DMS114 treated with DMSO at 0.1 percent for 48 hours (cell line): Measurements from ENCODE around the gene RNF39.
A peak's percentile ranks its signal among the peaks of the same experiment; 100 is the strongest.
"Not testable (repeated sequence)": the region's sequence is repeated elsewhere in the genome, so short reads cannot be mapped to it uniquely, and the experiment has no call there.

Source experiments
- DNase-seq: peaks from one replicate; lab custom pipeline; 2025; ENCODE audit not compliant: unreplicated experiment; lab: John Stamatoyannopoulos, UW

RNF39 gene

DNA sequence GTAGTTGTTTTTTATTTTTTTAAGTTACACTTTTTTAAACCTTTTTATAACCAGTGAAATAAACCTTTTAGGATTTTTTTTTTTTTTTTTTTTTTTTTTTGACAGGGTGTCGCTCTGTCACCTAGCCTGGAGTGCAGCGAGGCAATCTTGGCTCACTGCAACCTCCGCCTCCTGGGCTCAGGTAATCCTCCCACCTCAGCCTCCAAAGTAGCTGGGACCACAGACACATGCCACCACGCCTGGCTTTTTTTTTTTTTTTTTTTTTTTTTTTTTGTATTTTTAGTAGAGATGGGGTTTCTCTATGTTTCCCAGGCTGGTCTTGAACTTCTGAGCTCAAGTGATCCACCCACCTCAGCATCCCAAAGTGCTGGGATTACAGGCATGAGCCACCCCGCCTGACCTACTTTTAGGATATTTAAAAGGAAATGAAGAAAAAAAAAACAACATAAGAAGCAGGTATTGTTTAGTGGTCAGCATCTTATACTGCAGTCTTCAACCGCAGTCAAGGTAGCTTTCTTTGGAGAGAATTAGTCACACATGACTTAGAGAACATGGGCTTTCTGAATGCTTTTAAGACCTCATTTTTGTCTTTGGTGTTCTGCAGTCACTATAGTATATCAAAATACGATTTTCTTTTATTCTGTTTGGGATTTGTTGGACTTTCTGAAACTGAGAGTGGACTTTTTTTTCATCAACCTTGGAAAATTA lies 12.9 kb downstream of the RNF39 start:
- DNase-seq: no peak

DNA sequence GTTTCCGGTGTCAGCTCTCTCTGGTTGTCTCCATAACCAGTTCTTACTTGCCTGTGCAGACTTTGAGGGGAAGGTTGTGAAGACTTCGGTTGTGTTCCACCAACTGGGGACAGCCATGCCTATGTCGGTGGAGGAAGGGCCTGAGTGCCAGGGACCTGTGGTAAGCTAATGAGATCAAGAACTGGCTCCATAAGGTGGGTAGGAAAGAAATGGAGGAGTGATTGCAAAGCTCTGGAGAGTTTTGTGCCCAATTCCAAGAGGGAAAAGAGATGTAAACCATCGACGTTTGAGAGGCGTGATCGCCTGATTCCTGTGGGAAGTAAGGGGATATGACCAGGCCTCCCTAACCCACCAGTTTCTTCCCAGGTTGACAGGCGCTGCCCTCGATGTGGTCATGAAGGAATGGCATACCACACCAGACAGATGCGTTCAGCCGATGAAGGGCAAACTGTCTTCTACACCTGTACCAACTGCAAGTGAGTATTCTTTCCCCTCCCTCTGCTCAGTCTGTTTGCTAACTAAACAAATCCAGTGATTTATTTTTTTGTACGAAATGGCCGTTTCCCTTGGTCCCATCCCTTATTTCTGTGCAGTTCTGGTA lies 13.6 kb downstream of the RNF39 start:
- DNase-seq: peak; percentile 37

DNA sequence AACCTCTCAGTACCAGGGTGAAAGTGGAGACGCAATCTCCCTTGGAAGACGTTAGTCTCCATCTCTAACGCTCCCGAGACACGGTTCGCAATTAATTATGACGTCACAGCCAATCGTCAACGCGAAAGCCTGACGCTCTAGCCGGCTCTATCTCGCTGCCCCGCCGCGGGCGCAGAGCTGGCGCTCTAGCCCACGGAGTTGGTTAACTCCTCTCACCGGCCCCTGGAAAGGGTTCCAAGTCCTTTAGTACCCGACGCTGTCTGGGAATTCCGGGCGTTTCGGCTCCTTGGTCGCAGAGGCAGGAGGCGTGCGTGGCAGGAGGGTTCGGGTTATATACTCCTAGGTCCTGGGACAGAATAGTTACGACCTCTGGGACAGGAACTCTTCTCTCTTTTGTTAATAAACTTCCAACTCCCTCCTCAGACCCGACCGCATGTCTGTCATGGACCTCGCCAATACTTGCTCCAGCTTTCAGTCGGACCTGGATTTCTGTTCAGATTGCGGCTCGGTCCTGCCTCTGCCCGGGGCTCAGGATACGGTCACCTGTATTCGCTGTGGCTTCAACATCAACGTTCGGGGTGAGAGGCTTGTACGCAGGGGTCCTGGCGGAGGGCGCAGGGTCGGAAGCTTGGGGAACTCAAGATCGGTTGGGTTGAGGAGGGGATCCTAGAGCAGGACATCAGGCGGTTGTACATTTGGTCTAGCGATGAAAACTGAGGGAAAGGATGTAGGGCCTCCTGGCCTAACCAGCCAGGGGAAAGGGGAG lies 14.3 kb downstream of the RNF39 start, which contains the start of gene POLR1H:
Gene POLR1H (plus strand): TSS at position 174 of the 766 bp plus-strand sequence. CDS start 260 bp downstream, at position 434.
- DNase-seq: peak; percentile 96

DNA sequence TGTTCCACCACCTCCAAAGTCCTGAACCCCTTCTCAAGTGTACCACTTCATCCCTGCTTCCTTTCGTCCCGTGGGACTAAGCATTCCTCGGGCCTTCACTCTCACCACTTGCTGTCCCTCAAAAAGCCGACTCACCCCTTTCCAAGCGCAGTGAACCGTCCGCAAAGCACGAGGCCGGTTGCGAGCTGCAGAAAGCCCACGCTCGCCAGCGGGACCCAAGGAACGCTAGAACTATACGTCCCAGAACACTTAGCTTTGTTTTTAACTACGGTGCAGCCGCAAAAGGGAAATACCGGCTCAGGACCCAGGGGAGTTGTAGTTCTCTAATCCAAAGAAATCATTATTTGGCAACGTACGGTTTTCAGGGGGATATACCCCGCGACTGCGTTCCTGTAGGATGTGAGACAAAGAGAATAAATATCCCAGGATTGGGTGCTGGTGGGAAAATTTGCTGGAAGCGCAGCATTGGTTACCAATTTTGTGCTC lies 14.9 kb downstream of the RNF39 start:
- DNase-seq: no peak

DNA sequence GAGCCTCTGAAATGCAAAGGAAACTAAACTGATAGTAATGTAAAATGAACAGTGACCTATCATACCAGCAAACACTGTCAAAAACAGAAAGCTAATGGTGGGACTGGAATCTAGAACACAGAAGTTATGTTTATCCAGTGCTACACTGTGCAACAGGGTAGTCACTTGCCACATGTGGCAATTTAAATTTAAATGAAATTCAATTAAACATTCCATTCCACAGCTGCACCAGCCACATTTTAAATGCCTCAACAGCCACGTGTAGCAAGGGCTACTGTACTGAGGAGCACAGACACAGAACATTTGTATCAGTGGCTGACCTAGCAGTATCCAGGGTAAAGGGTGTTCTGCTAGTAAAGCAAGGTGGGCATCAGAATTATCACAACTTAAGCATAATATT lies 20.1 kb downstream of the RNF39 start:
- no peak for DNase-seq

DNA sequence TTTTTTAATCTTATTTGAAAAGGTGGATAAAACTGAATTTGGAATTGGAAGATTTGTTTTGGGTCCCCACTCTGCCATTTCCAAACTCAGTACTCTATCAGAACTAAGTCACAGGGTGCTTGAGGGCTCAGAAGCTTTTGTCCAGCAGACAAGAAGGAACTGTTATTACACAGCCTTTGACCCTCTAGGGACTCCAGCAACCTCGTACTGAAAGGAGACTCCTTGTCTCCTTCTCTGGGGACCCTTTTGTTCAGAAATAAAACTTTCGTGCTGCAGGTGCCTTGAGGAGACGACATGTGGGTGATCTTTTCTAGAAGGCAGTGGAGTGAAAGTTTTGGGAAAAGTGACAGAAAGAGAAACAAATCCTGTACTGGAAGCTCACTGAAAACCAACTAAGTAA lies 21.9 kb downstream of the RNF39 start:
- DNase-seq: no peak

DNA sequence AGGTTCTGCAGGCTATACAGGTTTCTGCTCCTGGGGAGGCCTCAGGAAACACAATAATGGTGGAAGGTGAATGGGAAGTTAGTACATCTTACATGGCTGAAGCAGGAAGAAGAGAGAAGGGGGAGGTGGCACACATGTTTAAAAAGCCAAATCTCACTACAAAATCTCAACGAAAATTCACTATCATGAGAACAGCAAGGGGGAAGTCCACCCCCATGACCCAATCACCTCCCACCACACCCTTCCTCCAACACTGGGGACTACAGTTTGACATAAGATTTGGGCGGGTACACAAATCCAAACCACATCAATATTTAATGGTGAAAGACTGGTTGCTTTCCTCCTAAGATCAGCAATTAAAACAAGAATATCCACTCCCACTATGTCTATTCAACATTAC lies 28.3 kb downstream of the RNF39 start:
- DNase-seq: no peak

DNA sequence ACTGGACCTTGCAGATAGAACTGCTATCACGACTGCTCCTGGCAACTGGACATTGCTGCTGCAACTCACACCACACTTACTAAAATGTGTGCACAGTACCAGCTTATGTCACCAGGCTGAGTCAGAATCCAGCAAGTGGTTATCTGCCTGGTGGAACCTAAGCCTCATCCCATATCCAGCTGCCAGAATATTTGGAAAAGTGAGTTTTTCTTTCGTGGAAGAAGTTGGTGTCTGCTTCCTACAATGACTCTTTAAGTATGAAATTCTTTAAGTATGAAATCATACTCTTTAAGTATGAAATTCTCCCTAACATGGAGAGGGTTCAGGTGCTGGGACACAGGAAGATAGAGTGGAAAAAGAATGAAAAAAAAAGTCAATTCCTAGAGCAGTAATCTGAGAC lies 30.9 kb downstream of the RNF39 start:
- no peak for DNase-seq

DNA sequence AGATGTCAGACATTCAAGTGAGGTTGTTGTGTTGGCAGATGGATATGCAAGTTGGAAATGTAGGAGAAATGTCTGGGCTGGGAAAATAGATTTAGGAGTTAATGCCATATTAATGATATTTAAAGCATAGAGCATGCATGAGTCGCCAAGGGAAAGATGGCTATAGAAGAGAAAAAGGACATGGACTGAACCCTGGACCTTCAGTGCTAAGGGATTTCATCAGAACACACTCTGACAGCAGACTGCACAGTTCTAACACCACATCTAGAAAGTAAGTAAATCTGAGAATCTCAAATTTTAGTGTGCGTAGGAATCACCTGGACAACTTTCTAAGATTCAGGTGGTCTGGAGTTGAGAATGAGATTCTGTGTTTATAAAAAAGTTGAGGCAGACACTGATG lies 31.8 kb downstream of the RNF39 start:
- DNase-seq: no peak

DNA sequence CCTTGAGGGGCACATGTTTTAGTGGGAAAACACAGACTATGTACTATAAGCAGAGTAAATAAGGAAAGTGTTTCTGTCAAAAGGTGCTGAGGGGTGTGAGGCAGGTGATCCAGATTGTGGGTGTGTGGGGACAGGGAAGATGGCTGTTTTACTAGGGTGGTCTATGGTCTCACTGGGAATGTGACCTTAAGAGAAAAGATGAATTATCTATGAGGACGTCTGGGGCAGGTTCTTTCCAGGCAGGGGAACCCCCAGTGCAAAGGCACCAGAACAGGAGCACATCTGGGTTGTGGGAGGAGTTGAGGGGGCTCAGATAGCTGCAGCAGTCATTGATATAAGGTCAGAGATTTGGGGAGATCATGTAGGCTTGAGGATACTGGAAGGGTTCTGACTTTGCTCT lies 32.7 kb downstream of the RNF39 start:
- DNase-seq: no peak

DNA sequence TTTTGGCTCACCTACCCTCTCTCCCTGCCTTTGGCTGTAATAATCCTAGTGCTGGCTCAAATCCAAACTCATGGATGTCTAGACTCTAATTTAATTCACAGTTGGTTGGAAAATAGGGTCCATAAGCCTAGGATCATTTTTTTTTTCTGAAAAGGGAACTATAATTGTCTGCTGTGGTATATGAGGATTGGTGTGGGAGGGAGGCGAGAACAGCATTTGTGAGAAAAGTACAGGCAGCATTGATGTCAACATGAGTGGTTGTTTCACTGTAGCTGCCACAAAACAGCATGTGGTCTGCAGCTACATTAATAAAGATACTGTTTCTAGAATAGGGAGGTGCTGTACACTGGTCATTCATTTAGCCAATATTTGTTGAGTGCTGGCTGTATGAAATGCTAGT lies 33.1 kb downstream of the RNF39 start:
- no peak for DNase-seq

DNA sequence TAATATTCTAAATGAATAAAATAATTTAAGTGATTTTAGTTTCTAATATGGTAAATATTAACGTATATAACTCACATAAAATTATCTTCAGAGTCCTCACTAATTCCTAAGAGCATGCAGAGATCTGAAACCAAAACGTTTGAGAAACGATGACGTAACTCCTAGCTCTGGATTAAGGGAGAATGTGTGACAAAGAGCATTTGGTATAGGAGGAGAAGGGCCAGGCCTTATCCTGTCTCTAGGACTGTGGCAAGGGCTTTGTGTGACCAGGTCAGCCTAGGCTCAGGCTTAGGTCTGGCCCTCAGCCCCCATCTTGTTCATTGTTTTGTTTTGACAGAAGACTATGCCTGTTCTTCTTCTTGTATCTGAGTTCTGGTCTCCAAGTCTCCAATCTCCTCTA lies 33.7 kb downstream of the RNF39 start:
- no peak for DNase-seq

DNA sequence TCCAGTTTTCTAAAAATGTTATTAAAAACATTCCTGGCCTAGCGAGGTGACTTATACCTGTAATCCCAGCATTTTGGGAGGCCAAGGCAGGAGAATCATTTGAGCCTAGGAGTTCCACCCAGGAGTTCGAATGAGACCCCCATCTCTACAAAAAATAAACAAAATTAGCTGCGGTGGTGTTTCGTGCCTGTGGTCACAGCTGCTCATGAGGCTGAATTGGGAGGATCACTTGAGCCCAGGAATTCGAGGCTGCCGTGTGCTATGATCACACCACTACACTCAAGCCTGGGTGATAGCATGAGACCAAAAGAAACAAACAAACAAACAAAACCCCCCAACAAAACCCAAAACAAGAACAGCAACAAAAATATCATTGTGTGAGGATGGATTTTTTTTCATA lies 34.3 kb downstream of the RNF39 start:
- no peak for DNase-seq

DNA sequence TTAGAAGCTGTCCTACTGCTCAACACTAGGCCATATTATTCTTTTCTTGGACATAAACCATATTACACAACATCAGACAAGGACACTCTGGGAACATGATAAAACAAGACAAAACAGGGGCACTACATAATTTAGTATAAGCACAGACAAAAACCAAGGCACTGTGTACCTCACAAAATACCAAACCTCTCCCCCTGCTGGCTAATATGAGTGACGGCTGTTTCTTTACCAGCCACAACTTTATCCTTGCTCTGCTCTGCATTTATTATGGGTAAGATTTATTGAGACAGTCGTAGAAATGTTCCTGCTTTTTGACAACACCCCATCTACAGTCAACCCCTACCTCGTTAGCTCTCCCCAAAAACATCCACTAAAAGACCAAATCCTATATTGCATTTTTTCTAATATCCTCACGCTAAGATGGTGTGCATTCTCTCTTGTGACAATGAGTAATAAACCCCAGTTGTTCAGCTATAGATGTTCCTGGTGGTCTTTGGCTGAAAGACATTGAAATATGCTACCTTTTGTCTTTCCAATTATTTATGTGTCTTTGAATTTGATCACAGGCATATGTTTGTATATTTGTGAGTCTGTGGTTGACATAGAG lies 38.3 kb downstream of the RNF39 start:
- peak; percentile 31 for DNase-seq

DNA sequence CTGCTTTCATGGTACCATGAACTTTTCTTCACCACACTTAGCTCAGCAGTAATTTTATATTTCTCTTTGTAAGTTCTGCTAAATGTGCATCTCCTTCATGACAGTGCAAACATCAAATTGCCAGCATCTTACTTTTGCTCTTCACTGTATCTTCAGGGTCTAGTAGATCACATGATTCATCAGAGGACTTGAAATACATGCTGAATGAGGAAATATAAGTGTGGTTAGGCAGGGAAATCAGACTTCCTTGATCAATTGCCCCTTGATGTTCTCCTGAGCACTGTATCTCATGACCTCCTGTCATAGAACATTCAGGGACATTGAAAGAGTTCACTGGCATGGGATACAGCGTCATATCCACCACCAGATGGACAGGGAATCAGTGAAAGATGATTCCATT lies 39.8 kb downstream of the RNF39 start:
- DNase-seq: no peak

DNA sequence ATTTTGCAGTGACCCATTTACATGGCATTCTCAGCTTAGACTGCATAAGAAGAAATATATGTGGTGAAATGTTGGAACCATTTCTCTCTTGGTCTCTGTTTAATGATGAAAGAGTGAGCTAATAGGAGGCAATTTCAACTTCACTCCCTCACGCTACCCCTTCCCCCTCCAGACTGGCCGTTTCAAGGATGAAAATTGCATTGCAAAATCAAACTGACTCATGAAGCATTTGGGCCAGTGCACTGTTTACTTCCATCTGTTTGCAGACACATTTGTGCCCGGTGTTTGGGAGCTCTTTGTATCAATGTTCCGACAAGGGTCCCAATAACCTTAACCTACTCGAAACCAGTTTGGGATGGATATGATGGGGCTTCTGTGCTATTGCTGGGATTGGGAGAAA lies 42.1 kb downstream of the RNF39 start:
- not testable (repeated sequence) for DNase-seq

DNA sequence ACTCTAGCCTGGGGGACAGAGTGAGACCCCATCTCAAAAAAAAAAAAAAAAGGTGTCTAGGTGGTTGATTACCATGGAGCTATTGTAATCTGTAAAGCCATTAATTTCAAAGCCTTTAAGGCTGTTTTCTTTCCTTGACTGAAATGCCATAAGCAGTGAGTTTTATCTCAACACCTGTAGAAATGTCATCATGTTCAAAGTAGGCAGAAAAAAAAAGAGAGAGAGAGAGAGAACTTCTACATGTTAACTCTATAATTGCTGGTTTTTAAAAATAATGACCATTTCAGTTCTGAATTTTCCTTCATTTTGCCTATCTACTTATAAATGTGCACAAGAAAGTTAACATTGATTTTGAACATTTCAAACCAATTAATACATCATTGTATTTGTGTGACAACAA lies 44.2 kb downstream of the RNF39 start:
- no peak for DNase-seq

DNA sequence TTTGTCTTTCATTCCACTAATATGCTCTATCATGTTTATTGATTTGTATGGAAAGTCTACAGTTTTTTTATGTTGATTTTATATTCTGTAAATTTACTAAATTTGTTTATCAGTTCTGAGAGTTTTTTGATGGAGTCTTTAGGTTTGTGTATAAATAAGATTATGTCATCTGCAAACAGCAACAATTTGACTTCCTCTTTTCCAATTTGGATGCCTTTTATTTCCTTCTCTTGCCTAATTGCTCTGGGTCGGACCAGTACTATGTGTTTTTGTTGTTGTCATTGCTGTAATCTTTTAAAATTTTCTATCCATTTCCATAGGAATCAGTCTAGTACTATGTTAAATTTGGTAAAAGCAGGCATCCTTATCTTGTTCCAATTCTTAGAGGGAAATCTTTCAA lies 46.0 kb downstream of the RNF39 start:
- no peak for DNase-seq

DNA sequence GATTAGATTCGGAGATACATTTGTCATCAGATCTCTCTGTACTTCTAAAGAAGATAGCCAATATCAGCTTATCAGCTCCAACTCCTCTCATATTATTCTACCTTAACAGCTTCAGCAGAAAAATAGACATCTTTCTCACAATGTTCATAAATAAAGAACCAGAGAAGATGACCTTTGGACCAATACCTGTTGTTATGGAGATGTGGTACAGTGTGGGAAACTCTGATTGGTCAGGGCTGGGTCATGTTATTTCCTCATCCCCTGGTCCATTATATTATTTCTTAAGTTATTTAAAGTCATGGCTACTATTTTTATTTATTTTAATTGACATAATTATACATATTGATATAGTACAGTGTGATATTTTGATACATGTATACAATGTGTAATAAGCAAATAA lies 50.4 kb downstream of the RNF39 start:
- DNase-seq: no peak

DNA sequence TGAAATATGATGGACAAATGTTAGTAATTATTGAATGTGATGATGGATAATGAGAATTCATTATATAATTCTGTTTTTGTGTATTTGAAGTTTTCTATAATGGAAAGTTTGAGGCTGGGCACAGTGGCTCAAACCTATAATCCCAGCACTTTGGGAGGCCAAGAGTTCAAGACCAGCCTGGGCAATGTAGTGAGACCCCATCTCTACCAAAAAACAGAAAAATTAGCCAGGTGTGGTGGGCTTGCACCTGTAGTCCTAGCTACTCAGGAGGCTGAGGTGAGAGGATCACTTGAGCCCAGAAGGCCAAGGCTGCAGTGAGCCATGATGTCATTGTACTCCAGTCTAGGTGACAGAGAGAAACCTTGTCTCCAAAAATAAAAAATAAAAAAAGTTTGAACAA lies 52.9 kb downstream of the RNF39 start:
- not testable (repeated sequence) for DNase-seq

DNA sequence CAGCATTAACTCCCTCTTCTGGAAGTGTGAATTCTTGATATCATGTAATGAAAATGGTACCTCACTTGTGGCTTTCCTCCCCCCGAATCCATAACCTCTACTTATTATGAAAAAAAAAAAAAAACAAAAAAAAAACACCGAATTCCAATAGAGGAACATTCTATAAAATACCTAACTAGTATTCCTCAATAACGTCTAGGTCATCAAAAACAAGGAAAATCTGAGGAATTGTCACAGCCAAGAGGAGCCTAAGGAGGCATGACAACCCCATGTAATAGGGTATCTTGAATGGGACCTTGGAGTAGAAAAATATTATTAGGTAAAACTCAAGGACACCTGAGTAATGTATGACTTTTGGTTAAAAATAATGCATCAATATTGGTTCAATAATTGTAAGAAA lies 53.4 kb downstream of the RNF39 start:
- DNase-seq: no peak

DNA sequence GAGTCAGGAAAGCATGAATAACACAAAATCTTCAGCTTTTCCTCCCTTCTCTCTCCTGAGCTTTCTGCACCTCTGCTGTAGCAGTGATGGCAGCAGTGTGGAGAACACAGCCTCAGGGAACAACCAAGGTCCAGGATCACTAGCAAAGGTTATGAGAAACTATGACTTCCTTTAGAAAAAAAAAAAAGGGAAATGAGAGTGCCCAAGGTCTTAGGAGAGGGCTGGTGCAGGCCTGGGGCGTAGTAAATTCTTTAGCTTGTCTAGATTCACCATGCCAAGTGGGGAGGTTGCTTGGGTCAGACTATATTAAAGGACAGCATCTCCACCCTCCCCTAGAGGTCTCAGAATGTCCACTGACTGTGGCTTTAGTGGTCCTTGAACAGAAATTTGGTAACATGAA lies 54.9 kb downstream of the RNF39 start:
- DNase-seq: no peak
